ENCODE results near the gene USP48. TPM values are rescaled to one million over a fixed set of nuclear protein-coding genes. Genes with fewer than 3 reads are reported as not detected.

USP48 gene
- polyA plus RNA-seq, 4 donors: 48.7 to 81.7 (median 66.1) TPM

DNA sequence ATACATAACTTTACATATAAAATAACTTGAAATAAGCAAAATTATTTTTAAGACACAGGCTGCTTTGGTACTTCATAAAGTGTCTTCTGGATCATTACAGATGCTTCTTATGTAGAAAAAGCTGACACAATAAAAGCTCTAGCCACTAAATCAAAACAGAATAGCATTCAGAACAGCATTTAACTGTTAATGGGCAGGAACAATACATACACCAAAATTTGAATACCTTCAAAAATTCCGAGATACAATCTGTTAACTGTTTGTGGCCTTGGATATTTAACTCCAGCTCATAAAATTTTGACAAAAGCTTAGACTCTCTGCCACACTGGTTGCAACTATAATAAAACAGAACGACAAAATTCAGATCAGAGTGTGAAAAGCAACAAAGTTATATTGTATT, 31.7 kb downstream of the USP48 start:
- no peak for DNase-seq (ENCODE audit: low read depth in 4 of 4, low spot score in 2 of 4)

DNA sequence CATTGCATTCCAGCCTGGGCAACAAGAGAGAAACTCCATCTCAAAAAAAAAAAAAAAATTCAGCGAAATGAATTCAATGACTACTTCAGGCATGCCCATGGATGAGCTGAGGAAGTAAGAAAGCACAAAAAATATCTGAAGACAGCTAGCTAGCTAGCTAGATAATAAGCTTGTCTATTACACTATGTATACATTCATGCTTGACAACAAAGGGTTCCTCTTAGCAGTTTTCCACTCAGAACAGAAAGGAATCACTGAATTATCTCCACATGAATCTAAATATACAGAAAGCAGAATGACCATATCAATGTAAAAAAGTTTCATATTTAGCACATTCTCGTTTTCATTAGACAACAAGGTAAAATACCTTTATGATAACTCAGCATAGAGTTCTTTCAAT, 32.1 kb downstream of the USP48 start:
- no peak for DNase-seq (ENCODE audit: low read depth in 4 of 4, low spot score in 2 of 4)

DNA sequence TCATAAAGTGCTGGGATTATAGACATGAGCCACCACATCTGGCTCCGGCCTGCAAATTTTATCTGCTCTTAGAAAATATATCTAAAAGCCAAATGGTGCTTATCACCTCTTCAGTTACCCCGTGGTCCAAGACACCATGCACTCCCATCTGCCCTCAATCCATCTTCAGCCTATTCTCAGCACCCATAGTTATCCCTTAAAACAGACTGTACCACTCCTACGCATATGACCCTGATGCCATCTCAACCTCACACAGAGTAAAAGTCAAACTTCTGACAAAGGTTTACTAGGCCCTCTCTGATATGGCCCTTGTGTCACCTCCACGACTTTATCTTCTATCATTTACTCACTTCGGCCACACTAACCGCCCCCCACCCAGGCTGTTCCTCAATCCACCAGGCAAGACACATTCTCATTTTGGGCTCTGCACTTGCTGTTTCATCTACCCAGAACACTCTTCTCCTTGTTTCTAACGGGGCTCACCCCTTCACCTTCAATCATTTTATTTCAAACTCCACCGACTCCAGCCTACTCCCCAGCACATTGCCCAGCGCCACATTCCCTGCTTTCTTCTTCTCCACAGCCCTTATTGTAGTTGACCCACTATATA, 33.0 kb downstream of the USP48 start:
- no peak for DNase-seq (ENCODE audit: low read depth in 4 of 4, low spot score in 2 of 4)

DNA sequence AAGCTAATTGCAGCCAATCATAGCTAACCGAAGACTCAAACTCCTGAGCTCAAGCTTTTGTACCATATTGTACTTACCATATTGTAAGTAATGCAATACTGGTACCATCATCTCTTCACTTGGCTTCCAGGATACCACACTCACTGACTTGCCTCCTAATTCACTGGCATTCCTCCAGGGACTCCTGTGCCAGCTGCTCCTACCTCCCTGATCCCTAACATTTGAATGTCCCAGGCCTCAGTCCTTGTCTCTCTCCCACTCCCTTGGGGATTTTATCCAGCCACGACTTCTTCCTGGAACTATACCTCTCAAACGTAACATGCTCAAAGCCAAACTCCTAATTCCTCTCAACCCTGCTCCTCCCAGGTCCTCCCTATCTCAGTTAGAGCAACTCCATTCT, 33.8 kb downstream of the USP48 start:
- DNase-seq (ENCODE audit: low read depth in 4 of 4, low spot score in 2 of 4): no peak

DNA sequence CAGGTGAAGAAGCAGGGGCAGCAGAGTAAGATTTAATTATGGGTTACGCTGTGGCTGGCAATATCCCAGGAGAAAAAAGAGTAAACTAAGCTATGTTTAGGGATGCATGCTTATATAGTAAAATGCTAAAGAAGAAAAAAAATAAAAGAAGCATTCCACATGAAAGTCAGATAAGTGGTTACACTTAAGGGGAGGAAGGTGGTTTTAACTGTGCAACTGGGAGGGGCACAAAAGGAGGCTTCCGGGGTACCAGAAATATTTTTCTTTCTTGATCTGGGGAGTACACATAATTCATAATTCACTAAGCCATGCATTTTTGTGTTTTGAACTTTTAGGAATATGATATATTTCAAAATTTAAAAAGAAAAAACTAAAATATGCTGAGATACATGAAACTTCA, 39.5 kb downstream of the USP48 start:
- DNase-seq (ENCODE audit: low read depth in 4 of 4, low spot score in 2 of 4): no peak

DNA sequence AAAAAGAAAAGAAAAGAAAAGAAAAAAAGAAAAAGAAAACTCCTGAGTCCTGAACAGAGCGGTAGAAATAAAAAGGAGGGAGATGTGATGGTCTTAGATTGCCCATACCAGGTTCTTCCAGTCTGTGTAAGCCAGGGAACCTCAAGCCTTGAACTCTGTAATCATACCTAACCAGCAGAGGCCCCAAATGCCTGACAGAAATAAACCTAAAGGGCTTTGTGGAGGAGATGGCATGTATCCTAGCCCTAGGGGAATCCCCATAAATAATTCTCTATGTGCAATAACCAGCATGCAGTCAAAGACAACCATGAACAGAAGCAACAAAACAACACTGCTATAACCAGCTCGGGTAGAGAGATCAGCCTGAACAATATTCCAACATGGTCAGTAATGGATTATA, 40.4 kb downstream of the USP48 start:
- no peak for DNase-seq (ENCODE audit: low read depth in 4 of 4, low spot score in 2 of 4)

DNA sequence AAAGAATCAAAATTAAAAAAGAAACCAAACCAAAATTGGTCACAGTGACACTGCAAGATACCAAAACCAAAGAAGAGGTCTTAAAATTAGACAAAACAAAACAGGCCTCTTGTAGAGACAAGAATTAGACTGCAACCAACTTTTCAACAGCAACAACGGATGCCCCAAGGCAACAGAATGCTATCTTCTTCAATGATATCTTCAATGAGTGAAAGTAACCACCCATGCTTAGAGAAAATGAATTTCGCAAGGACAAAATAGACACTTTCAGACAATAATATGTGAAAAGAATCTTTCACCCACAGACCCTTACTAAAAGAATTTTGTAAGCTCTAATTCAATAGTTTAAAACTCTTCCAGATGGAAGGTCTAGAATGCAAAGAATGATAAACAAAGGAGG, 41.7 kb downstream of the USP48 start:
- no peak for DNase-seq (ENCODE audit: low read depth in 4 of 4, low spot score in 2 of 4)

DNA sequence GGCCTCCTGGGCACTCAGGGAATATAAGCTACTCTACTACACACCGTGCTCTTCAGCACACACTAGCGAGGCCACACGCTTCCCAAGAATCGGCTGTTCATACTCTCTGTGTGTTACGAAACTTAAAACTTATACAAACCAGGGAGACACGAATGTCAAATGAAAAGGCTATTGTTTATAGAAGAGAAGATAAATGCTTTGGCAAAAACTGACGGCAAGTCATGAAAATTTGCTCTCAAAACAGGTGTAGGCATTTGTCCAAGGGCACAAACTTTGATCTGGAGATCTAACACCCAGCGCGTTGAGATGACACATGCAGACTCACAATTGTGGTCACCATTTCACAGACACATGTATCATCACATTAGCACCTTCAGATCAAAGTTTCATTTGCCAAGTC, 46.1 kb downstream of the USP48 start:
- no peak for DNase-seq (ENCODE audit: low read depth in 4 of 4, low spot score in 2 of 4)

DNA sequence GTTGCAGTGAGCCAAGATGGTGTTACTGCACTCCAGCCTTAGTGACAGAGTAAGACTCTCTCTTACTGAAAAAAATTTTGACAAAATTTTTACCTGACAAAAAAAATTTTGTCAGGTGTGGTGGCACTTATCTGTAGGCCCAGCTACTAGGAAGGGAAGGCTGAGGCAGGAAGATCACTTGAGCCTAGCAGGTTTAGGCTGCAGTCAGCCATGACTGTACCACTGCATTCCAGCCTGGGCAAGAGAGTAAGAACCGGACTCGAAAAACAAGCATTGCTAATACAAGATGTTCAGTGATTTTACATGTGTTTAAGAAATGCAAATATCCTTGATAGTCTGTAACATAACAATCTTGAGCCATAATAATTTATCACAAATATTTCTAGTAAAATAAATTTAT, 46.9 kb downstream of the USP48 start:
- DNase-seq (ENCODE audit: low read depth in 4 of 4, low spot score in 2 of 4): no peak

DNA sequence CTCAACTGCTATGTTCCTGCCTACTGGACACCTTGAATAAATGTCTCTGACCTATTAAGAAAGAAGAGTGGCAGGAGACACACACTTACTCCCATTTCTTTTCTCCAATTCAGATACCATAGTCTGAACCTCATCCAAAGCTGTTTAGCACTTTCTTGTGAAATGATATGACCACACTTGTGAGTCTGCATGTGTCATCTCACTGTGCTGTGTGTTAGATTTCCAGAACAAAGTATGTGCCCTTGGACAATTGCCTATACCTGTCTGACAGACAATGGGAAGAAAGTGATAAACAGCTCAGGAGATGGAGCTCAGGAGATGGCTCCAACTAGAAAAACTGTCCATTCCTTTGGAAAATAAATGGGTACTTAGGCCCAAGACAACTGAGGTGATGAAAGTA, 48.4 kb downstream of the USP48 start:
- no peak for DNase-seq (ENCODE audit: low read depth in 4 of 4, low spot score in 2 of 4)

DNA sequence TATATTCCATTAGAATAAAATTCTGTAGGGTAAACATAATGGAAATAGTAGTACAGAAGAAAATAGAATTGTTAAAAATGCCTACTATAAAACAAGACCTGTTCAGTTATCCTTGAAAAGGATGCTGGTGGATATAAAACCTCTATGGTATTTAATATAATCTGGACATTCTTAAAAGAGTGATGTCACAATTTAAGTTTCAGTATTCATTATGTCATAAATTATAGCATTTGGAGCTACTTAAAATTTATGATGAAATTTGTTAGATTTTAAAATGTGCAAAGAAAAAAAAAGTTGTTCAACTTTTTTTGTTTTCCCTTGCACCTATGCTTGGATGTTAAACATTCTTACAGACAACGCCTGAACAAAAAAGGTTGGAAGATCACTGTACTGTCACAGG, 50.3 kb downstream of the USP48 start:
- no peak for DNase-seq (ENCODE audit: low read depth in 4 of 4, low spot score in 2 of 4)

DNA sequence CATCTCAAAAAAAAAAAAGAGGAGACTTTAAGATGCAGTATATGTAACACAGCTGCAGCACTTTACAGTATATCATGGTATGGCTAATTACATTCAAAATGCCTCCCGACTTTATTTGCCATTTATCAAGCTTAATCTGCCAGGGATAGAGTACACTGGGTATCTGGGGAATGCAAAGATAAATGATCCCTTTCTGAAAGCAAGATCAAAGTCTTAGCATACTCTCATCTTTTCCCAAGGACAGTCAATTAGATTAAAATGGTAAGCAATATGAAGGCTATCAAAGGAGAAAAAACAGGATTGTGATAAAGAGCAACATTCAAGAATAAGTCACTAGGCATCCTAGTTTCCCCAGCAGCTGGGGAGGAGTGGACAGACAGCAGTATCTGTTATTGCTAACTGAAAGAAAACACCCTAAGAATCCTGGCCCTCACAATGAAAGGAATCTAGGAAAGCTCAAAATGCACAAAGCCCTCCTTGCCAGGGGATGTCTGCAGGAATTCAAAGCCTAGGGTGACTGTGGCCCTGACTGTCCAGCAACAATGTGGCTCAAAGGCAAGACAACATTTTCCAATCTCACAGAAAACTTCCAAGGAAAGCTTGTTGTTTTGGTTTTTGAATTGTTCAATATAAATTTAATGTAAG, 57.1 kb downstream of the USP48 start:
- no peak for DNase-seq (ENCODE audit: low read depth in 4 of 4, low spot score in 2 of 4)

DNA sequence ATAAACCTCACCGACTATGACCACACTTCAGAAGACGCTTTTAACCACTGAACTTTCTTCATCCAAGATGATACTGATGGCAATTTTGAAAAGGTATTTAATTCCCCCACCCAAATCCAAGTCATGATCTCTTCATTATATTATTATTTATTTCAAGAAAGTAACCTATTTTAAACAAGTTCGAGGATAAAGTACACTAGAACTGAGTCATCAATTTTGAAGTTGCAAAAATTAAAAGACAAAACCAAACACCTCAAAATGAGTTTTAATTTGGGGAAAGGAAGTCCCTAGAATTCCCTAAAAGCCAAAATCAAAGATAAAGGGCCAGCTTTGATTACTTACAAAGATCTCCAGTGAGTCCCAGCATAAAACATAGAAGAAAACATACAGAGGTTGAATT, 58.4 kb downstream of the USP48 start:
- no peak for DNase-seq (ENCODE audit: low read depth in 4 of 4, low spot score in 2 of 4)

DNA sequence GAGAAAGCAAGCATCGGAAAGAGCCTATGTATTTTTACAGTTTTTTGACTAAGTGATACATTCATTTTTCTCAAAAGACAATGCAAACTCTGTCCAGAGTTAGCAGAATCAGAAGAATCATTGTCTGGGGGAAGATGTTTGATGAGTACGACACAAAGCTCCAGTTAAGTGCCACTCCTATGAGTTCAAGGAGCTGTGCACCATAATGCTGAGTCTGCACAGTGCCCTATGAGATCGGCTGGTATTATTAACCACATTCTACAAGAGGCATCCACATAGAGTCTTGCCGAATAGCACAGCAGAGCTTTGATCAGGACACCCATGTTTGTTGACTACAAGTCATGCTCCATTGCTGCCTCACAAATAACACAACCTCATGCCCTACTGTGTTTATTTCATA, 58.9 kb downstream of the USP48 start:
- DNase-seq (ENCODE audit: low read depth in 4 of 4, low spot score in 2 of 4): no peak

DNA sequence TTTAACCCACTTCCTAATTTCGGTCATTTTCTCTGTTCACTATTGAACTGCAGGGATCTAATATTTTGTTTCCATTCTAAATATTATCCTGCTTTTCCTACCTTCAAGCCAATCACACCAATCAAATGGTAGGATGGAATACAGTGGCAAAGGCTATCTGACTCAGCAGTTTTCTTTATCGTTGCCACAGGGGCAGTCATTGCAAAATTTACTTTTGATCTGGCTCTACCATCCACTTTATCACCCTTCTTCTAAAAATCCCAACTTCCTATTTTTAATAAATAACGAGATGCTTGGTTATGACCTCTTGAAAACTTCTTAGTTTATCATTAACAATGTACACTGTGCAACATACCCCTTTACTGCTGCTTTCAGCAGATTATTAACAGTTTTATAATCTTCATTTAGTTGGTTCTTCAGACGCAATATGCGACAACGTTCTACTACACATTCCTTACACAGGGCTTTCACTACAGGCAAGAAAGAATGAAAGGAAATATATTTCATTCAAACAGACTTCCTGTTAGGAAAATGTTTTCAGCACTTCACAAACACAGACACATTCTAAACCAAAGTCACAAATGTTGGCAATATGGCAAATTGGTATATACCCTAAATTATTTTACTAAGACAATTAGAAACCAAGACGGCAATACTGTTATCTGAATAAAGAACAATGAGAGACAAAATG, 61.5 kb downstream of the USP48 start:
- DNase-seq (ENCODE audit: low read depth in 4 of 4, low spot score in 2 of 4): no peak

DNA sequence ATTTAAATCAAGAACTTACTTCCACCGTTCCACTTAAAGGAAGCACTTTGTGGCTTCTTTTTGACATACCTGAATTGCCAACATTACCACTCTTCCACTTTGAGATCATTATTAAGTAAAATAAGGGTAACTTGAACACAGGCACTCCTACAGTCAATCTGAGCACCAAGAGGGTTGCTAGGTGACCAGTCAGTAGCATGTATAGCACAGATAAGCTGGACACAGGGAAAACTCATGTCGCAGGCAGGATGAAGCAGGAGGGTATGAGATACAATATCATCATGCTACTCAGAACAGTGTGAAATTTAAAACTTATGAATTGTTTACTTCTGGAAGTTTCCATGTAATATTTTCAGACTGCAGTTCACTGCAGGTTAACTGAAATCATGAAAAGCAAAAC, 66.8 kb downstream of the USP48 start:
- no peak for DNase-seq (ENCODE audit: low read depth in 4 of 4, low spot score in 2 of 4)

DNA sequence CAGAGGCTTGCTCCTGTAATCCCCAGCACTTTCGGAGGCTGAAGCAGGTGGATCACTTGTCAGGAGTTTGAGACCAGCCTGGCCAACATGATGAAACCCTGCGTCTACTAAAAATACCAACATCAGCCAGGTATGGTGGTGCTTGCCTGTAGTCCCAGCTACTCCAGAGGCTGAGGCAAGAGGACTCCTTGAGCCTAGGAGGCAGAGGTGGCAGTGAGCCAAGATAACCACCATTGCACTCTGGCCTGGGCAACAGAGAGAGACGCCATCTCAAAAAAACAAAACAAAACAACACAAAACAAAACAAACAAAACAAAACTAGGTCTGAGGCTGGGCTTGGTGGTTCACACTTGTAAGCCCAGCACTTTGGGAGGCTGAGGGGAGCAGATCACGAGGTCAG, 75.1 kb downstream of the USP48 start:
- DNase-seq (ENCODE audit: low read depth in 4 of 4, low spot score in 2 of 4): no peak

DNA sequence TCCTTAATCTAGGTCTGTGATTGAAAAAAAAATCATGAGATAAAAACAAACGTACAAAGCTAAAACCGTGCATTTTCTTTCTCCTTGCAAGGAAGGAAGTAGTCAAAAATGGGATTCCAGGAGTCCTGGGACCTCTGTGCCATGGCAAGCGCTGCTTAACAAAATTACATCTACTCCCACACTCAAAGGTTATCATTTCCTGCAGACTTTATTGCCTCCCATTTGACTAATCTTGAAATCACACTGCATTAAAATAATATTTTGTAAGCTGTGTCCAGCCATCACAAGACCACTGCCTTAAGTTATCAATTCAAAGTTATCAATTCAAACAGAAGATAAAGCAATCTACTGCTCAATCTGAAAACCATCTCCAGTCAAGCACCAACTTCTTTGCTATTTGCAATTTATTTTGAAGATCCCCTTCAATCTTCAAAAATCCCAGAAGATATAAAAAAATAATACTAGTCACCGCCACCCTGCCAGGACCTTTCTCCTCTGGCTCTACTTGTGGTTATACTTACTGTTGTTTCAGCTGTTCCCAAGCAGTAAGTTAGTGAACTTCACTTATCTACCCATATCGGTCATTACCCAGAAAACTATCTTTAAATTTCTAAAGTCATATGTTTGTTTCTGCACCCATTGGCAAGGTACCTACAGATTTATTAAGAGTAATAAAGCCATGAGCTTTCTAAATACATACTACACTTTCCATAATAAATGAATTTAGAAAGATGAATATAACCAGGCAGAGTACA, 75.7 kb downstream of the USP48 start:
- no peak for DNase-seq (ENCODE audit: low read depth in 4 of 4, low spot score in 2 of 4)

DNA sequence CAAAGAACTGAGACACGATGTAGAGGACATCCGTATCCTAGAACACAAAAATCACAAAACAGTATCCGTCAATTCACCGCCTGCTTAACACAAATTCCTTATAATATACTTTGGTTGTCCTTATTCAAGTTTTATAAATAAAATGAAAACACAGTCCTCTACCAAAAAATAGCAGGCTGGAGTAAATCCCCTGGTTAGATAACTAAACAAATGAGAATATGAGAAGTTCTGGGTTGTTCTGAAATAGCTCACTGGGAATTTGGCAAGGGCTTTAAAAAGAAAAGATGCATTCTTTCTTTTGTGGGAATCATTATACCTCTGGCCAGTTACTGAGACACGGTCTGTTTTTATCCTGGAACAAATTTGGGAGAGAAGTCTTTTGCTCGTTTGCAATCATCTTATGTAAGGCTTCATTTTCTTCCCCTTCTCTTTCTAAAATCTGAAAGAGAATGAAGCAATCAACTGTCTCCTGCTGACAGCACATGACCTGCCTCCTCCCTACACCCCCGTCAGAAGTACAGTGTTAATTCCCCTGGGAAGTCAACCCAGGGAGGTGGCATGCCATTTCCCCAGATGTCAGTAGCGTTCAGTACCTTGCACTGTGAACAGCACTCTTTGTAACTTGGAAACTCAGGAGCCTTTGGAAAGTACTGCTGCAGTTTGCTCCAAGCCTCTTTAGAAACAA, 76.7 kb downstream of the USP48 start:
- DNase-seq (ENCODE audit: low read depth in 4 of 4, low spot score in 2 of 4): no peak

DNA sequence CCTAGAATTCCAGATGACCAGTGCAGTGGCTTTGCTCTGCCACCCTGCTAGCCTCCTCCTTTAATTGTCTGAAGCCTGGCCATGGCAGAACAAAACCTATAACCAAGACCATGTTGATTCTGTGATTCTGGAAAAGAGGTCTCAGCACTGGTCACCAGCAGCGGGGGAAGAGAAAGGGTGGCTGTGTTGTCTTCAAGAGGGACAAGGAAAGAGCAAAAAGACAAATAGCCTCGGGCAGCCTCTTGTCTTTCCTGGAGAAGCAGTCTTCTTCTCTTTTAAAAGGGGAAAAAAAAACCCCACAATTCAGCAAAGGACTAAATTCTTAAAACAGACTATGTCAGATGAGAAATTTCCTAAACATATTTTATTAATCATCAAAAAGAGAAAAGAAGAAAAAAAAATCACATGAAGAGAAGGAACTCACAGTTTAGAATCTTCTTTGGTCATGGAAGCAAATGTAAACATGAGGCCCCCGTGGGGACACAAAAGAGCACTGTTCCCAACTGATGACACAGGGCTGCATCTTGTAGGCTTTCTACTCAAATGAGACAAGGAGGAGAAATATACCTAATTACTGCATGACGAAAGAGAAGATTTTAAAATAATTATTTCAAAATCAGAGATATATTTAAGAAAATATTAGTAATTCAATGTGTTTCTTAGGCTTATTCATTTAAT, 77.5 kb downstream of the USP48 start:
- DNase-seq (ENCODE audit: low read depth in 4 of 4, low spot score in 2 of 4): no peak
